Stimulated activated naive CD8-positive, alpha-beta T cell treated with anti-CD3 and anti-CD28 coated beads, Interleukin-15, amount 100 ng/mL, for 72 hours (primary cell): Measurements from ENCODE around the gene DEPDC7.
A peak's percentile ranks its signal among the peaks of the same experiment; 100 is the strongest.
"Not testable (repeated sequence)": the region's sequence is repeated elsewhere in the genome, so short reads cannot be mapped to it uniquely, and the experiment has no call there.

Experiments
- ATAC-seq: fragments of 150-1000 bp; cut with Tn5 transposase; 2 replicates; pipeline ENCODE4 v1.10.0; 2021; ENCODE audit warnings: mild to moderate bottlenecking, moderate library complexity
- DNase-seq, 2 donors: peaks; one replicate each; pipeline ENCODE4 v3.0.0; 2021 to 2022
- H3K27ac Mint-ChIP-seq, 2 donors: one replicate each; pipeline ENCODE4 v1.8.0; 2022; ENCODE audit warnings: mild to moderate bottlenecking in 2 of 2, mixed read lengths in 2 of 2, moderate library complexity in 2 of 2
- H3K27me3 Mint-ChIP-seq: one replicate; pipeline ENCODE4 v1.8.0; 2022; ENCODE audit warnings: mixed read lengths
- H3K4me1 Mint-ChIP-seq: one replicate; pipeline ENCODE4 v1.8.0; 2022; ENCODE audit warnings: mild to moderate bottlenecking, mixed read lengths
- H3K4me3 Mint-ChIP-seq, 2 donors: one replicate each; pipeline ENCODE4 v1.8.0; 2022; ENCODE audit warnings: mild to moderate bottlenecking in 2 of 2, mixed read lengths in 2 of 2, moderate library complexity in 1 of 2
- H3K9me3 Mint-ChIP-seq, 2 donors: one replicate each; pipeline ENCODE4 v1.8.0; 2022; ENCODE audit warnings: mixed read lengths in 2 of 2

DEPDC7 gene

DNA sequence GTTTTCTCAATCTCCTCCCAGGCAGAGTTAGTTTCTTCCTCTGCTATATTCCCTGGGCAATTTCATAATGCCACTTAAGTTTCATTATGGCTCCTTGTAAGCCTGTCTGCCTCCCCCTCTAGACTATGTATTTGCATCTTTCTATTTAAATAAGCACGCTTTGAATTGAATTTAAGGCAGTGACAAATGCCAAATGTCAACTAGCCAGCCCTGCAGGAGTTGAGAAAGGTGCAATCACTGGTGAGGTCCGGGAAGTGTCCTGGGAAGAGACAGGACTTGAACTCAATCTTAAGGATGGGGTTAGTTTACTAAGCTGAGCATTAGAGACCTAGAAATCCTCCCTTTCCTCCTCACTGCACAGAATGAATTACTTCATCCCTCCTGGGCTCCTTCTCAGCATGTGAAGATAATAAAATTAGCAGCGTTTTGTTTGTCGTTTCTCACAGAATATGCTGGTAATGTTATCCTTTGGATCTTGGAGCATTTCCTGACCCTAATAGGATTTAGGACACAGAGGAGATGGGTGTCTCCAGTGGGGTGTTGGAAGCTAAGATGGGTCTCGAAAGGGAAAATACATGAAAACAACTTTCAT, 25.3 kb downstream of the DEPDC7 start:
- Mint-ChIP-seq H3K4me3 (peak overlapping the region; percentile 91), H3K9me3 (no peaks in the 10 kb centered on the region), H3K27ac (peak overlapping the region; percentile 67 to 91), H3K27me3 (no peaks in the 10 kb centered on the region), H3K4me1 (peaks cover 32% of the 10 kb centered on the region)
- ATAC-seq (peak; percentile 58), DNase-seq (no peak)

DNA sequence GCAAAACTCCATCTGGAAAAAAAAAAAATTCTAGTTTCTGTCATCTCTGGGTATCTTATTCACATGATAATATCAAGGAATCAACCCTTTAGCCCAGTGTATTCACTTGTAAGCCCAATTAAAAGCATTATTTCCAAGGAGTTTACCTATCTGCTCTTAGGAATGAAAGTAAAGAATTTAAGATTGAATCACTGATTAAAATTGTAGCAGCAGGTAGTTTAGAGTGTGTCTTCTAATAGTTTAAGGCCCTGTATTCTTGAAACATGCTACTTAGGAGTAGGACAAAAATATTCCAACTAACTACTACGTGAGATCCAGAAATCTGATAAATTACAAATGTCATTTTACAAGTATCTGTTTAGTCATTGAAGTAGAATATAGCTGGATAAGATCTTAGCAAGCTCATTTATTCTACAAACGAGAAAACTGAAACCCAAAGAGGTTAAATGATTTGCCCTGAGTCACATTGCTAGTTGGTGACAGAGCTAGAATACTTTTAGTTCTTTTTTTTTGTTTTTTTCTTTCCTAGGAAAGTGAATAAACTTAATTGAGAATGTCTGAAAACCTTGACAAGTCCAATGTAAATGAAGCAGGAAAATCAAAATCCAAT, 27.6 kb downstream of the DEPDC7 start:
- ATAC-seq (no peak), DNase-seq (no peak)
- H3K4me3 Mint-ChIP-seq, result no peak overlapping the region
- H3K9me3 Mint-ChIP-seq, result no peaks in the 10 kb centered on the region
- no peak overlapping the region for H3K27ac Mint-ChIP-seq
- H3K4me1 Mint-ChIP-seq, result peaks cover 32% of the 10 kb centered on the region
- no peaks in the 10 kb centered on the region for H3K27me3 Mint-ChIP-seq

DNA sequence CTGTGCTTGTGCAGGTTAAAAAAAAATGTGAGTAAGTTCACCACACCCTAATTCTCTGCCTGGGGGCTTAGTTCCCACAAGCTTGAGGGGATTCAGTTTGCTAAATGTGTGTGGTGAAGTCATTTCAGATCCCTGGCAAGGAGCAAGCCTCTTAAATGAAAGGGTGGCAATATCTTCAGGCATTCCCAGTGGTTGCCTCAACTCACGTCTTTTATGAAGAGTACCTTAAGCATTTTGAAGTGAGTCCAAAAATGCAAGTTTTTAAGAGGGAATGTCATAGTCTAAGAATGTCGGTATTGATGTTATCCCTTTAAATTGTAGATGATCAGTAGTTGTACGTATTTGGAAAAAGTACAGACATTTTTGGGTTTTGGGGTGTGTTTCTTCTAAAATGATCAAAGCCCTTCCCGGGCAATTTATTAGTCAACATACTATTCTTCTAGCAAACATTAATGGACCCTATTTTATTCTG, 28.6 kb downstream of the DEPDC7 start:
- ATAC-seq (no peak), DNase-seq (no peak)
- Mint-ChIP-seq H3K4me3 (no peak overlapping the region), H3K27me3 (no peaks in the 10 kb centered on the region), H3K27ac (no peak overlapping the region), H3K9me3 (no peaks in the 10 kb centered on the region), H3K4me1 (peaks cover 24% of the 10 kb centered on the region)

DNA sequence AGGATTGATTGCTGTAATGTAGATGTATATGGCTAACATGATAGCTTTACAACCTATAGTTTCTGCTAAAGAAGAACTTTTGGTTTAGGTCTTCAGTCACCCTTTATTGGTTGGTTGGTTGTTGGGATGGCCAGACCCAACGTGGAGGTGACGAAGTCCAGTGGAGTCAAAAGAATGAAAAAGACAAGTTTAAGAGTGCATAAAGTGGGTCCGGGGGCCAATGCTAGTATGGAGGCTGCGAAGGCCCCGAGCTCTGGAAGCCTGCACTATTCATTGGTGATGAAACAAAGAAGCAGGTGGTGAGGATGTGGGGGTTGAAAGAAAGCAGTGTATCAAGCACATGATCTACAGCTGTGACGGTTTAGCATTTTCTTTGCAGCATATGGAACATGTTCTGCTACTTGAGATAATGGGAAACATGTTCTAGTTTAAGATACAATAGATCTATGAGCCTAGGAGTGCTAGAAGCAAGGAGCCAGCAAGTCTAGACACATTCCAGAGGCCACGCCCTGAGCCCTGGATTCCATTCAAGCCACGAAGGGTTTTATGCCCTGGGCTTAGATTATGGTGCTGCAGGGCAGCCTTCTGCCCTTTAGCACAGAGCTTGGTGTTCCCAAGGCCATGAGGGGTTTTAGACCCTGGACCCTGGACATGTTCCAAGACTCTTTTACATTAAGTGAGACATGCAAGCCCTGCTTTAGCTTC, 30.0 kb downstream of the DEPDC7 start:
- DNase-seq, result no peak
- H3K4me3 Mint-ChIP-seq, result no peak overlapping the region
- no peaks in the 10 kb centered on the region for H3K9me3 Mint-ChIP-seq
- peaks cover 19% of the 10 kb centered on the region for H3K4me1 Mint-ChIP-seq
- ATAC-seq, result no peak
- H3K27me3 Mint-ChIP-seq, result no peaks in the 10 kb centered on the region
- no peak overlapping the region for H3K27ac Mint-ChIP-seq

DNA sequence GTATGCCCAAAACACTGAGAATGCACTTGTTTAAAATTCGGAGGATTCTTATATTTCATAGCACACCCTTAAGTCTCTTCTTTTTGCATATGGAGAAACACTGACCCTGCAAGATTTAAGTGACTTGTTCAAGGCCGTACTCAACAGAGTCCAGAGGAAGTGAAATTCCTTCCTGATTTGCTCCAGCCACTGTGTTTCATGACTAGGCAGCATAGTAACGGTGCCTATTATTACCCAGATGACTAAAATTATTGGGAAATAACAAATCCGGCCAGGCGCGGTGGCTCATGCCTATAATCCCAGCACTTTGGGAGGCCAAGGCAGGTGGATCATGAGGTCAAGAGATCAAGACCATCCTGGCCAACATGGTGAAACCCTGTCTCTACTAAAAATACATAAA, 33.0 kb downstream of the DEPDC7 start:
- H3K4me1 Mint-ChIP-seq, H3K27ac Mint-ChIP-seq, H3K27me3 Mint-ChIP-seq, ATAC-seq, H3K4me3 Mint-ChIP-seq, H3K9me3 Mint-ChIP-seq, DNase-seq: not testable (repeated sequence)

DNA sequence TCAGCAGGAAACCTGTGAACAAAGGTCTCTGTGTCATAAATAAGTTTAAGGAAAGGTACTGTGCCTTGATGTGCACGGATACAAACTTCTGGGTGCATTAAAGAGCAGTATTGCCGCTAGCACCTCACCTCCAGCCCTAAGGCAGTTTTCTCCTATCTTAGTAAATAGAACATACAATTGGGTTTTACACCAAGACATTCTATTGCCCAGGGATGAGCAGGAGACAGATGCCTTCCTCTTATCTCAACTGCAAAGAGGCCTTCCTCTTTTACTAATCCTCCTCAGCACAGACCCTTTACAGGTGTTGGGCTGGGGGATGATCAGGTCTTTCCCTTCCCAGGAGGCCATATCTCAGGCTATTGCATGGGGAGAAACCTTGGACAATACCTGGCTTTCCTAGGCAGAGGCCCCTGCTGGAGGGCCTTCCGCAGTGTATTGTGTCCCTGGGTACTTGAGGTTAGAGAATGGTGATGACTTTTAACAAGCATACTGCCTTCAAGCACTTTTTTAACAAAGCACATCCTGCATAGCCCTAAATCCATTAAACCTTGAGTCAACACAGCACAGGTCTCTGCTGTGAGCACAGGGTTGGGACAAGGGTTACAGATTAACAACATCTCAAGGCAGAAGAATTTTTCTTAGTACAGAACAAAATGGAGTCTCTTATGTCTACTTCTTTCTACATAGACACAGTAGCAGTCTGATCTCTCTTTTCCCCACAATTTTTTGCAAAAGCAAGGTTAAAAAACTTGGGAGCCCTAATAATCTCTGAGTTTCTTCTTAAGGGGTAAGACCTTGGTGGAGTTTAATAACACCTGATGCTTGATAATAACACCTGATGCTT, 34.1 kb downstream of the DEPDC7 start:
- not testable (repeated sequence) for ATAC-seq, DNase-seq, H3K9me3 Mint-ChIP-seq, H3K4me1 Mint-ChIP-seq, H3K27ac Mint-ChIP-seq, H3K27me3 Mint-ChIP-seq, H3K4me3 Mint-ChIP-seq

DNA sequence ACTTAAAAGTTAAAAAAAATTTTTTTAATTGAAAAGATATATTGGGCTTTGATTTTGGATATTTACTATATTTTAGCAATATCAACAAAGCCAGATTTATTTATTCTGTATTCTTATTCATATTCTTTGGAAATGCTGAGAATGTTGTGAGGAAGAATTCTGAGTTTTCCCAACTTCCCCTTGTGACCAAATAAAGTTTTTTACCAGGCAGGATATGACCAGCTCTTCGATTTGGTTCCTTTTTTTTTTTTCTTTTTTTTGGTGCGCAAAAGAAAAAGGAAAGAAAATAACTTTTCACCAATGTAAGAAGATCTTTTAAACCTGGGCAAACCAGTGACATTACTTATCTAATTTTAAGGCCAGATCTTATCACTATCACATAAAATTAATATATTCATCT, 36.6 kb downstream of the DEPDC7 start:
- no peak for ATAC-seq
- no peaks in the 10 kb centered on the region for H3K27me3 Mint-ChIP-seq
- H3K27ac Mint-ChIP-seq, result no peak overlapping the region
- no peaks in the 10 kb centered on the region for H3K9me3 Mint-ChIP-seq
- H3K4me3 Mint-ChIP-seq, result no peak overlapping the region
- no peak for DNase-seq
- no peaks in the 10 kb centered on the region for H3K4me1 Mint-ChIP-seq

DNA sequence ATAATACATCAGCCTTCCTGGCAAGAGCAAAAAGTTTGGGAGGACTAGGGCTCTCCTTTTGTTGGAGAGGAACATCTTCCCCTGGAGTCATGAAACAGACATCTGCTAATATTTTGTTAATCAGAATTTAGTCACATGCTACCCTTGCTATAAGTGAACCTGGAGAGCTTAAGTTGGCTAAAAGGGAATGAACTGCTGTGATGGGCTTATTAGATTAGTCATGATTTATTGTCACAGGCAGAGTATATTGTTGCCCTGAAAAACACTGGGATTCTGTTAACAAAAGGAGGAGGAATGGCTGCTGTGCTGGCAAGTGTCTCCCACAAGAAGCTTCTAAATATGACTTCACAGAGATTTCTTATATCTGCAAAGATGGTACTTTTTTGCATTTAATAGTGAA, 39.7 kb downstream of the DEPDC7 start:
- H3K27me3 Mint-ChIP-seq, result no peaks in the 10 kb centered on the region
- no peak for ATAC-seq
- no peaks in the 10 kb centered on the region for H3K9me3 Mint-ChIP-seq
- DNase-seq, result no peak
- peaks cover 11% of the 10 kb centered on the region for H3K4me1 Mint-ChIP-seq
- H3K4me3 Mint-ChIP-seq, result no peak overlapping the region
- H3K27ac Mint-ChIP-seq, result peak overlapping the region in 1 of 2 donors; percentile 7

DNA sequence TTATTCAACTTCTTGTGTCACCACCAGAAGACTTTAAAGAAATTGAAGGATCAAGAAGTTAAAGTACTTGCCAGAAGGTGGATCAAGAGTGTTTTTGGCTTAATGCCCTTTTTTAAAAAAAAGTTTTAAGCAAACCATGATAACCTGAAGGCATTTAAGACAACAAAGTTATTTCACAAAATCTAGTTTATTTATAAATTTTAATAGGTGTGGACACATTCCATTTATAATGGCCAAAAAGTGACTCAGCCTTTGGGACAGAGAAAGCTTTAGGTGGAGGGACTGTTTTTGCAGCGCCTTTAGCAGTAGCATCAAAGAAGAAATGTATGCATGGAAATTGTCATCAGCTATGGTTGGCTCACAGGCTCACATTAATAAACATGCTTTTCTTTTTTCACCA, 41.6 kb downstream of the DEPDC7 start:
- H3K27me3 Mint-ChIP-seq, result no peaks in the 10 kb centered on the region
- no peak overlapping the region for H3K4me3 Mint-ChIP-seq
- no peaks in the 10 kb centered on the region for H3K9me3 Mint-ChIP-seq
- no peak for ATAC-seq
- no peak overlapping the region for H3K27ac Mint-ChIP-seq
- DNase-seq, result no peak
- peaks cover 25% of the 10 kb centered on the region for H3K4me1 Mint-ChIP-seq

DNA sequence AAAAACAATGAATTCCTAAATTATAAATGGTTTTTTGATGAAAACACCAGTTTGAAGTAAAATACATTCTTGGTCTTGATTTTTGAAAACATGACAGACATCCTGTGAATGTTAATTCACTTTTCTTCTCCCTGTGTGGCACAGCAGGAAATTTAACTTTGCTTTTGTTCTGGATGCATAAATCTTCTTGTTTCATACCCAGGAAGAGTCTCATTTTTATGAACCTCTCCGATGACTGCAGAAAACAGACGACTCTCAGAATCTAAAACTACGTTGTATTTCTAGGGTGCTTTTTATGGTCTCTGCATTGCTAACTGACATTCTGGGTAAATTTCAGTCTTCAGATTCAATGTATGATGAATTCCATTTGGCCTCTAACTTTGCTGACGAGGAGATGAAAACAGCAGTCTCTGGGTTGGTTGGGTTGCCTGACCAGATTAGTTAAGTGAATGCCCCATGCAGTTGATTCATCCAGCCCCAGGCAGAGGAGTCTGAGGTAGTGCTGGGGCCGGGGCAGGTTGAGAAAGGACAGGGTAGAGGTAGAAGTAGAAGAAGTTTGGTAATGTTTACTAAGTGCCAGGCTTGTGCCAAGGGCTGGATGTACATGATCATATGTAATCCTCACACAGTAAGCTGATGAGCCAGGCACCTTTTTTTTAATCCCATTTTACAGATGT, 43.8 kb downstream of the DEPDC7 start:
- peaks cover 47% of the 10 kb centered on the region for H3K4me1 Mint-ChIP-seq
- H3K27ac Mint-ChIP-seq, result no peak overlapping the region
- DNase-seq, result no peak
- no peaks in the 10 kb centered on the region for H3K9me3 Mint-ChIP-seq
- ATAC-seq, result no peak
- H3K27me3 Mint-ChIP-seq, result no peaks in the 10 kb centered on the region
- H3K4me3 Mint-ChIP-seq, result no peak overlapping the region

DNA sequence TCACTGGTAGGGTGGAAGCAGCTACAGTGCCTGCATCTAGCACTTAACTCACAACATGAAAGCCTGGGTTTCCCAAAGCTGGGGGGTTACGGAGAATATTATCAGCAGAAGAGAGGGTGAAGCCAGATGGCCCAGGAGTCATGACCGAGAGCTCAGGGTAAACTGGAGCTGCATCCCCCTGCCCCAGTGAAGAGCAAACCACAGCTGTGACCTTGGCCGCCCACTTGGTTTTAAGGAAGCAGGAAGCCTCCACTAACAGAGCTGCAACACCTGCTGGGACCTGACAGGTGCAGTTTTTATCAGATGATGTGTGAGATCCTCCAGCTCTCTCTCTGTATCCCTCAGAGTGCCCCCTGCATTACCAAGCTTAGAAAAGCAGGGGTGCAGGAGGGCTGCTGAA, 44.6 kb downstream of the DEPDC7 start:
- ATAC-seq, result no peak
- Mint-ChIP-seq H3K27me3 (no peaks in the 10 kb centered on the region), H3K27ac (peak overlapping the region; percentile 15 to 59), H3K9me3 (no peaks in the 10 kb centered on the region), H3K4me1 (peaks cover 55% of the 10 kb centered on the region), H3K4me3 (no peak overlapping the region)
- DNase-seq, result no peak

DNA sequence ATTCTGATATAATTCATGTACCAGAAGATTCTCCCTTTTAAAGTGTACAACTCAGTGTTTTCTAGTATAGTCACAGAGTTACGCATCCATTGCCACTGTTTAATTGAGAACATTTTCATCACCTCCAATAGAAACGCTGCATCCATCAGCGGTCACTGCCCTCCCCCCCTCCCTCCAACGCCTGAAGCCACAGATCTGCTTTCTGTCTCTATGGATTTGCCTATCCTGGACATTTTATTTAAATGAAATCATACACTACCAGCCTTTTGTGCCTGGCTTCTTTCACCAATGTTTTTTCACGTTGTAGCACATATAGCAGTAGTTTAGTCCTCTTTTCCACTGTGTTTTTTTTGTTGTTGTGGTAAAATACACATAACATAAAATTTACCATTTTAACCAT, 46.5 kb downstream of the DEPDC7 start:
- DNase-seq, result no peak
- no peak overlapping the region for H3K27ac Mint-ChIP-seq
- peaks cover 62% of the 10 kb centered on the region for H3K4me1 Mint-ChIP-seq
- H3K9me3 Mint-ChIP-seq, result no peaks in the 10 kb centered on the region
- no peak overlapping the region for H3K4me3 Mint-ChIP-seq
- no peak for ATAC-seq
- H3K27me3 Mint-ChIP-seq, result no peaks in the 10 kb centered on the region

DNA sequence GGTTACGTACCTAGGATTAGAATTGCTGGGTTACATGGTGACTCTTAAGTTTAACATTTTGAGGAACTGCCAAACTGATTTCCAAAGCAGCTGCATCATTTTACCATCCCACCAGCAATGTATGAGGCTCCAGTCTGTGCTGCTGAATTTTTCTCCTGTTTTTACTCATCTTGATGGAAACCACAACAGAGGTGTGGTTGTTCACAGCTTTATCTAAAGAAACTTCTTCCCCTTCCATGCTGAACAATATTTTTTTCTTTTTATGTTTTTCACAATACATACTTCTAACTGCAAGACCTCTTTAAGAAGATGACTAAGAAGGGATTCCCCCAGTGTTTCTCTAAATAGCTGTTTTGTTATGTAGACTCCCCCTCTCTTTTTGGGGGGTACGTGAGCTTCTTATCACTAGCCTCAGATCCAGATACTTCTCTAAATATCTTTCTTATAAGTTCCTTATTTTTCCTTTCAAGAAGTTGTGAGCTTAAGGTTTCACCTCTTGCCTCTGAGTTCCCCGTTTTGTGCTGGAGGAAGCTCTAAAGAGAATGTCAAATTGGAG, 47.7 kb downstream of the DEPDC7 start:
- peak overlapping the region in 1 of 2 donors; percentile 9 for H3K27ac Mint-ChIP-seq
- peak; percentile 81 for ATAC-seq
- H3K4me3 Mint-ChIP-seq, result peak overlapping the region; percentile 21 to 46
- peak in 1 of 2 donors; percentile 18 for DNase-seq
- no peaks in the 10 kb centered on the region for H3K9me3 Mint-ChIP-seq
- no peaks in the 10 kb centered on the region for H3K27me3 Mint-ChIP-seq
- peaks cover 62% of the 10 kb centered on the region for H3K4me1 Mint-ChIP-seq

DNA sequence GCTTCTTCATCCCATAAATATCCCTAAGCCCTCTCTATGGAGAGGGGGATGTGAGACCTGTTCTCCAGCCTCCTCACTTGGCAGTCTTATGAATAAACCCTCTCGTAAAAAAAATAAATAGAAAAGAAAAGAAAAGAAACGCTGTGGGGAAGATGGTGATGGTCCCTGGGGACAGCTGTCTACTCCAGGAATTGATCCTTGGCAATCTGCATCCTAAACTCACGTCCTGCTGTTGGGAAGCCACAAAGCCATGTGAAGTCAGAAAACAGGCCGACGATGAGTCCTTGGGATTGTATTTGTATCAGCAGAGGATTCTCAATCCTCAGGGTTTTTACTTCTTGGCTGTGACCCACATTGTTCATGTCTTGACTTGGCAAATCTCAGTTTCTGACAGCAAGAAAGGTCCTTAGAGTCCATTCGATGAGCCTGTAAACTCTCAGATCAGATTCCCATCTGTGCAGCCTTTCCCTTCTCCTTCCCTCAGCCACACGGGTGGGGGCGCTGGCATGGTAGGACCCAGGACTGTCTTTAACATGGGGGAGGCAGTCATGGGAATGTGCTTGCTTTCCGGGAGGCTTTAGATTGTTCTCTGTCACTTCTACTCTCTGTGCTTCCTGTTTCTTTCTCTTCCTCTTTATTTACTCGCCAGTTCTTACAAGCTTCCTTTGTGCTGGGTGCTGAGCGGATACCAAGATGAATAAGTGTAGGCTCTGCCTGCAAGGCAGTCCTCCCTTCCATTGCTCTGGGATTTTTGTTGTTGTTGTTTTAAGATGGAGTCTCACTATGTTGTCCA, 48.6 kb downstream of the DEPDC7 start:
- Mint-ChIP-seq H3K4me1 (peaks cover 62% of the 10 kb centered on the region), H3K27ac (no peak overlapping the region), H3K9me3 (no peaks in the 10 kb centered on the region), H3K4me3 (peak overlapping the region; percentile 32 to 46), H3K27me3 (no peaks in the 10 kb centered on the region)
- DNase-seq (no peak), ATAC-seq (no peak)
